GF-D8 (cell line): ENCODE data around the gene GPR87.

Experiments used
- DNase-seq: peaks from one replicate; lab custom pipeline; 2025; lab: John Stamatoyannopoulos, UW

Gene GPR87

DNA sequence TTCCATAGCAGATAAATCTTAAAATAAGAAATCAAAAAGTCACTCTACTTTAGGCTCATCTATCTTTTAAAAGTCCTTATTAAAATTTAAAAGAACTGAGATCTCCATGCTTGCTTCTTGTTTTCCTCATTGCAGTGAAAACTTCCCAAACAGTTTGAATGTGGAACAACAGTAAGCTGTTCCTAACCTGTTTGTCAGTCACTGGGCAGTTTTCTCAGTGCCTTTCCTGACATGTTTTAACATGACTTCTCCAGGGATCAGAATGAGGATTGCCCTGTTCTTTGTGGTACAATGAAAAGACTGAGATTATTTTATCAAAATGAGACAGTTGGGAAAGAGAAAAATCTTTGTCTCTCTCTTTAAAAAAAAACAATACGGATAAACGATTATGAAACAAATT, 774 bp downstream of the GPR87 start:
- no peak for DNase-seq

DNA sequence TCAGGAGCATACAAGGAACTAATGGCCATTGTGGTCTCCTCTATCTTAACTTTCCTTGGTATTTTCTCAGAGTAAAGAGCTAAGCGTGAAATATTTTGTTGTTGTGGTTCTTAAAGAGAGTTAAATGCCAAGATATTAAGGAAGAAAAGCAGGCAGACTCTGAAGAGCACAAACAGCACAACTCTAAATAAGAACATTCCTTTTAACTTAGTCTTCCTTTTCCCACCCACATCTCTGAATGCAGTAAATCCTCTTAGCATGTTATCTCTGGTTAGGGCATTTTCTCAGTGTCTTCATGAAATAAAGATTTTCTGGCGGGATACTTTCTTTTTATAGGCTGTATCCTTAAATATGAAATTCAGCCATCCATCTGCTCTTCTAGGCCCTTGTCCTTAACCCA, 1.5 kb downstream of the GPR87 start:
- DNase-seq: no peak

DNA sequence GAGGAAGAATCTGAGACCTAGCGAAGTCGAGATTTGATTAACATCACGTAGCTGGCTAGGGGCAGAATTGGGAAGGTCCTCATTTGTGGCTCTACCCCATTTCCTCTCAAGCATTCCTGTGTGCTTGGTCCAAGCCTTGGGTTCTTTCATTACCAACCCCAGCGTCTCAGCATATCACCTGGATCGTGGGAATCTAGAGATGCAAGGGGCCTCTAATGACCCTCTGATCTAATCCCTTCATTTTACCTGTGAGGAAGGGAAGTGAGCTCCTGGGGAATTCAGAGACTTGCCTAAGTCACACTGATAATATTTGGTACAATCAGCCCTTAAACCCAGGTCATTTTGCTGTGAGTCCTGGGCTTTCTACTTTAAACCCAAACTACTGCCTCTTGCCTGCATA, 2.0 kb downstream of the GPR87 start:
- no peak for DNase-seq

DNA sequence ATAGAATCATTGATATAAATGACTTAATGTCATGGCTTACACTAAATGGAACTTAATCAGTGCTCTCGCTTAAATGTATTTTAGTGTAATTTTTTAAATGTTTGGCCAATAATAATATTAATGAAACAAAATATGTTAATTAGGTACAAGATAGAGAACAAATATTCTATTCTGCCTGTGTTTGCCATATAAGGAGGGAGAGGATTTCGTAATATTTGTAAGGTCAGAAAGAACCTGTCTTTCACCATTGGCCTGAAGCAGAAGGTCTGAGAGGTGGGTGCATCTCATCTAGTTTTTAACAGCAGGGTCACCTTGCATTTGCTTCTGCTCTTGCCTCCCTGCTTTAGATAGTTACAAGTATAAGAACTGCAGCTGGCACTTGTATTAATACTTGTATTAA, 2.5 kb downstream of the GPR87 start:
- DNase-seq: no peak

DNA sequence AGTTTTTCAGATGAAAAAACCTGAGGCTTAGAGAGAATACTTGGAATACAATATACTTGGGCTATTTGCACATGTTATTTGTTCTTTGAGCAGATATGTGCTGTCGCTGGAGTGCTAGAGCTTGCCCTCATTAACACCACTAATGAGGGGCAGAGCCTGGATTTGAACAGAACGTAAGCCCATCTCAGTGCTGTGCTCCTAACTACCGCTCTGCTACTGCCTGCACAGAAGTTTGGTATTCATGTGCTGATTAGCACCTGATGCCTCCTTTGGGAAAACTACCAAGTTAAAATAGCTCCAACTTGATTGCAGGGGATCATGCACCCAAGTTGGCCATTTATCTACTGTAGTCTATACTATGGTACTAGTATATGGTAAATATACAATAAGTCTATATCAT, 3.6 kb downstream of the GPR87 start:
- DNase-seq: no peak

DNA sequence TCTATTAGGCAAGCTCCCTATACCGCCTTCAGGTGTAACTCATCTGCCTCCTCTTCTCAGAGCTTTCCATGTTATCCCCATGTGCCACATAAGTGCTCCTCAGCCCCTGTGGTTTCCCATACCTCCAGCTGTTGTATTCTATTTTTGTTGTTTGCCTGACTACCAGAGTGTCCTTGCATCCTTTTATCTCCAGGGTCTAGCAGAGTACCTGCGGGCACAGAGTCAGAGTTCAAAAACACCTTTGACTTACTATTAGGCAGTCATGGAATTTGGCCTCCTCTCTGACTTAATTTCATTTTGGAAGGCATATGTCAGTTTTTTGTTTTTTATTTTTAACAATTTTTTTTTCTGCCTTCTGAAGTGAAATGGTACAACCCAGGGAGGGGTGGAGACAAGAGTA, 7.1 kb downstream of the GPR87 start:
- no peak for DNase-seq

DNA sequence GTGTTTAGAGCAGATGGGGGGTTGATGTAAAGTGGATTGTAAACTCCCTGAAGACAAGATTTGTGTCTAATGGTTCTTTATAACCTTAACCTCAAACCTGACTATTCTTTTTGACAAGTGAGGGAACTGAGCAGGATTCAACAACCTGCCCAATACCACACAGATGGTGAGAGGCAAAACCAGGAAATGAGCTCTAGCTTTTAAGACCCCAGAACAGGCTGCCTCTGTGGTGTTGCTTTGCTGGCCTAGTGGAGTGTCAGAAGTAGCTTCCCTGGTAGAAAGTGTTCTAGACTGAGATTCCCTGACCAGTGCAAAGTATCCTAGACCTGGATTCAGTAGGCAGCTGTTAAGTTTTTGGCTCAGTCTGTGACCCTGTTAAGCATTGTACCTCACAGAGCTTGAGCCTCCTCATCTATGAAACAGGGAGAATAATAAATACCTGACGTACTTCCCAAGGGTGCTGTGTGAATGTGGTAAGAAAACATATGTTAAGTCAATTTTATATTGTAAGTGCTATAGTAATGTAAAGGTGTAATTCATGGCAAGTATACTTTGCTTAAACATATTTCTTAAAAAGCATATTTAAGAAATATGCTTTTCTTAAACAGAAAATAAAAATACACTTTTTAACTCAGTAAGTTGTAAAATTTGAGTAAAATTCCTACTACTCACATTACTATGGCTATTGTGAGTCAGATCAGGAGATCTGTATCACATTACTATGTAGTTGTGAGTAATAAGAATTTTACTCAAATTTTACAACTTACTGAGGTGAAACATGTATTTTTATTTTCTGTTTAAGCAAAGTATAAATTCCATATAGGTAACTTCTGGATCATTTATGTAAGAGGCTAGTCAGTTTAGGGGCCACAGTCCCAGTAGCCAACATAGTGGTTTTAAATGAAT, 8.8 kb downstream of the GPR87 start:
- no peak for DNase-seq

DNA sequence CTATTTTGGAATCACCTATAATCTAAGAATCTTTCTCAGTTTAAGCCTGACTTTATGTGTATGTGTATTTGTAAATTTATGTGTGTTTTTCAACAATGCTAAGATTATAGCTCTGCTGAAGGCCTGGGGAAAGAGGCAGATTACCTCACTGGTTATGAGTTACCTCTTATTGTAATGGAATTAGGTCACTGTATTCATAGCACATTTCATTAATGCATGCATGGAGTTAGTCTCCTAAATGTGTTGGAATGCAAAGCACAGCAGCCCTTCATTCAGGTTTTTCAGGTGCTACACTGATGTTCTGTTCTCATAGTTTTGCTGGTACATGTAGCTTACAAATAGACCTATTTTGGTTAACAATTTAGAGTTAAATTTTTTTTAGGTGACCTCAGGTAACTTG, 9.5 kb downstream of the GPR87 start:
- no peak for DNase-seq

DNA sequence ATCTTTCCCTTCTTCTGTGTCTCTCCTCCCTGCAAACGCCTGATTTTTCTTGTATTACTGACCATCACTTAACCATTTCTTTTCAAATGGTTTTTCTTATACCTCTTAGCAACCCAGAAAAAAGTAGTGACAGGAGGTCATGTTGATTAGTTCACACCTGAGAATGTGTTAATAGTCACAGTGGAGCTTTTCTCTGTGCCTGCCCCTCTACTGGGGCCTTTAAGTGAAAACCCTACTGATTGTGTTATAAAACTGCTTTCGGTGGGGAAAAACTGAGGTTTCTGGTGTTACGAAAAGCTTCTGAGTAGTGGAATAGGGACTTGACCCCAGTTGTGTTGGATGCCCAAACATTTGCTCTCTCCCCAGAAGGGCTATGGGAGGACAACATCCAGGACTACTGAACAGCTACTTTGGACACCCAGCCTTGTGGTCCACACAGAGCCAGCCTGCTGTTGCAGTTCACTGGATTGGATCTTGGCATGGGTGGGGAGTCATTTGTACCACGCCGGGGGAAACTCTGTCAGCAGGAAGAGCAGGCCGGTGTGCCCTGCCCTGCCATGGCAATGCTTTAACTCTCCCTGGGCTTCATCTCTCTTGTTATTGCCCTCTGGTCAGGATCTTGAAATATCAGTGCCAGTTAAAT, 10.3 kb downstream of the GPR87 start:
- DNase-seq: no peak

DNA sequence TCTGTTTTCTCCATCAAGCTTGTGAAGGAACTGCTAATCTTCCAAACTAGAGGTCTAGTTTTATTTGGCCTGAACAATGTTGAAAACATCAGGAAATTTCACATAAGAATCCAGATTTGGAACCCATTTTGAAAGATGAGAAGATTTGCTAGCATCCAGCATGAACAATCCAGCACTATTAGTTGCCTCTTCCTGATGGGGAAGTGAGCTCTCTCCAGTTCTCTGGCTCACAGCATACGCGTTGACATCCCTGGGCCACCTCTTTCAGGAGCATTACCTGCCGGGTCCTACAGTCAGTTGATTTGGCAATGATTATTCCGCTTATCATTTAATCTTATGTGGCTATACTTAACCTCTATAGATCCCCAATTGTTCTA, 10.9 kb downstream of the GPR87 start:
- DNase-seq: no peak

DNA sequence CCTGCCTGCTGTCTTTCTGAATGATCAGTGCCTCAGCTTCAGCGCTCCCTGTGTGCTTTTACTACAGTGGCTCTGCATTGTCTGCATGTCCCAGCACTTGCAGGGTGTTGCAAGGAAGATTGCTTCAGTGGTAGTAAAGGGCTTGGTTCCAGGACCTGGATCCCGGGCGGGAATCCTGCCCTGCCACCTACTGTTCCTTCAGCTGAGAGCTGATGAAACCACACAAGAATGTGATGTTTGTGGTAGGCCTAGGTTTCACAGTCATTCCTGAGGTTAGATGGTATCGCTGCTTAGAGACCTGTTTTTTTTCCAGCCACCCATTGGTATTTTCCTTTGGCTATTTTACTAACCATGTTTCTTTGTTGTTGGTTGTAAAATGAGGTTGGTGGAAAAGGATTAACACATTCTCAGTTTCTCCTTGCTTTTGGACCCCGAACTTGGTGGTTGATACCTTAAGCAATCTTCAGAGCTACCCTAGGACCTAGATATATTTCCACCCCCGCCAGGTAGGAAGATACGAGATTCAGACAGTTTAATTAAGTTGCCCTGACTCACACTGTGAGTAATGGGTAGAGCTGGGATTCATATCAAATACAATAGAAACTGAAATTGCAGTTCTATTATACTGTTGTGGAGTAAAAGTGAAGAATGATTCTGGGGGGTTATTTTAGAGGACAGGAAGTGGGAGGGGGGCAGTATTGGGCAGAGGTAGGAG, 11.4 kb downstream of the GPR87 start:
- DNase-seq: no peak

DNA sequence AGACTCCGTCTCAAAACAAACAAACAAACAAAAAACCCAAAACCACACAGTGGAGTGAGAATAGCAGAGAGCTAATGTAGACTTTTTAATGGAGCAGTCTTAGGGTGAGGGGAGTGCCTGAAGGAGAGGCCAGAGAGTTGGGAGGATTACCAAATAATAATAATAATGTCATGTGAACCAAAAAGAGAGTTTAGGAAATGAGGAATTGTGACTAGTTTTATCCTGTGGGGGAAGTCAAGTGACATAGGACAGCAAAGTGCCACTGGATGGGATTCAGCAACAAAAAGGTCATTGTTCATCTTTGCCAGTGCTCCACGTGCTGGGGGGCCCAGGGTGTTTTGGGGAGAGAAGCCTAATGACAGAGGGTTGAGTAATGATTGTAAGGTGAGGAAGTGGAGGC, 12.9 kb downstream of the GPR87 start:
- DNase-seq: no peak

DNA sequence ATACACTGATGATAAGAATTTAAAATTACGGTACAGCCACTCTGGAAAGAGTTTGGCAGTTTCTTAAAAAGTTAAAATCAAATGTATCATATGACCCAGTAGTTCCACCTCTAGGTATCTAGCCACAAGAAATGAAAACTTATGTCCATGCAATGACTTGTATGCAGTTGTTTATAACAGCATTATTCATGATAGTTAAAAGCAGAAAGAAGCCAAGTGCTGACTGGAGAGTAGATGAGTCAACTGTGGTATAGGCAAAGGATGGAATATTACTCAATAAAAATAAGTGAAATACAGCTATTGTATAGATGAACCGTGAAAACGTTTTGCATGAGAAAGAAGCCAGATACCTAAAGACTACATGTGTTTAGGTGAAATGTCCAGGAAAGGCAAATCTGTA, 14.8 kb downstream of the GPR87 start:
- DNase-seq: no peak

DNA sequence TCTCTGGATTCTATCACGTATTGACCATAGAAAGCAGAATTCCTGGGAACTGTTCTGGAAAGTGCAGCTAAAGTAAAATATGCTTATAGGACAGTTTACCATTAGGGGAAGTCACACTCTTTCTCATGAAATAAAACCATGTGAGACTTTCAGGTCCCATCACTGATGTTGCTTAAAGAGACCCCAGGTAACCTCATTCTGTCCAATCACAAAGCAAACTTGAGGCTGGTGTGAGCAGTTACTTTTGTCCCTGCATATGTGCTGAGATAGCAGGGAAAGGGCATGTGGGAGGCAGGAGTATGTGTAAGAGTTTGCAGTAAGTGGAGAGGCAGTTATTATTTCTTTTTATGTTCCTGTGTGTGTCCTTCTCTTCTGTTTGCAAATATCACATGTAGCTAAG, 16.1 kb downstream of the GPR87 start:
- no peak for DNase-seq

DNA sequence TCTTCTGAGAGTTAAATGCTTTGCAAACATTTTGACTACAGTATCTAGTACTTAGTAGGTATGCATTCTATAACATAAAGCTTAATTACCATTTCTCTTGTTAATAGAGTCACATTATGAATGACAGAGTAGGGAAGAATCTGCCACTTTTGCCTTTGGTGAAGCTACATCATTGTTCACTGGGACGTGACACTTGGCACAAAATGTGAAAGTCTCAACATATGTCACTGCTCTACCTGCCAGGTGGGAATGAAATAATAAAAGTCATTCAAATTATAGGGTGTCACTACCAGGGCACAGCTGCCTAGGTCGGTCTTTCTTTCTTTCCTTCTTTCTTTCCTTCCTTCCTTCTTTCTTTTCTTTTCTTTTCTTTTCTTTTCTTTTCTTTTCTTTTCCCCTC, 17.6 kb downstream of the GPR87 start:
- no peak for DNase-seq

DNA sequence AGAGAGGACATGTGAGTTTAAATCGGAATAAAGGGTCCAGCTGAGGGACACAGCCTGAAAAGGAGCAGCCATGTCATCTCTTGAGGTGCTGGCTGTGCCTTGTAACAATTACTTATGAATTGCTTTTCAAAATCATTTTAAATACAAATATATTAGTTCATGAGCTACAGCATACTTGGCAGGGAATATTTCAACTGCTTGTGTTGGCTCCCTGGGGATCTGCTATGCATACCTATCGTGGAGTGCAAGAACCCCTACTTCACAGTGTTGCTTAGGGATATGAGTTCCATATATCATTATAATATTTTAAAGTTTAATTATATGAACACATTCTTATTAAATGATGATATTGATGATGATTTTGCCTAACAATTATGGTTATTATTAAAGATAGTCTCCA, 19.2 kb downstream of the GPR87 start:
- no peak for DNase-seq

DNA sequence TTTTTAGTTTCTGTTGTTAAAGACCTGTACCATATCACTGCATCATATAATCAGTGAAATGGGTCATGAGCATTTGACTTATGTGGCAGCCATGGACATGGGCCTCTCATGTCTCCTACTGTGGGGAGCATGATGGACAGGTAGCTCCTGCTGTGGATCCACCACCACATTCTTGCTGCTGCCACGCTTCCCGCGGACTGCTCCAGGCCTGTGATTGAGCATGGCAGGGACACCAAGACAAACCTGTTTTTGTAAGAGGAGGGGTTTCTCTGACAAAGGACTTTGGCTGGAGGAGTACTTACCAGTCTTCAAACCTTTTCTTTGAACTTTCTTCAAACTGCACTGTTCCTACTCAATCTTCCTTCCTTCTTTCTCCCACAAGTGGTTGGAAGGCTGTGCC, 20.4 kb downstream of the GPR87 start:
- DNase-seq: no peak

DNA sequence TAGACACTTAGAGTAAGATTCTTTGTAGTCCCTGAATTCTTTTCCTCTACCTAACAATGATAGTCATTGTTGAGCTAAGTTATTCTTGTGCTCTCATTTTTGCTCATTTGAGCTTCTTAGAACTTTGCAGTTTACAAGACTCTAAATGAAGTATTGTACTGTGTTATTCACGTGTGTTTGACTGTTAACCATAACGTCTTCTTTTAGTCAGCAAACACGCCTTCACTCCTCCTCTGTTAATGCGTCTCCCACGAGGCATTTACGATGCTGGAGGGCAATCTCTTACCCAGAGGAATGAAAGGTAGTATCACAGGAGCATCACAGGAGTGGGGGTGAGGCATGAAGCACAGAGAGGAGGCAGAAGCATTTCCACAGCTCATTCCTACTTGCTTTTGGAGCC, 23.5 kb downstream of the GPR87 start:
- DNase-seq: no peak

DNA sequence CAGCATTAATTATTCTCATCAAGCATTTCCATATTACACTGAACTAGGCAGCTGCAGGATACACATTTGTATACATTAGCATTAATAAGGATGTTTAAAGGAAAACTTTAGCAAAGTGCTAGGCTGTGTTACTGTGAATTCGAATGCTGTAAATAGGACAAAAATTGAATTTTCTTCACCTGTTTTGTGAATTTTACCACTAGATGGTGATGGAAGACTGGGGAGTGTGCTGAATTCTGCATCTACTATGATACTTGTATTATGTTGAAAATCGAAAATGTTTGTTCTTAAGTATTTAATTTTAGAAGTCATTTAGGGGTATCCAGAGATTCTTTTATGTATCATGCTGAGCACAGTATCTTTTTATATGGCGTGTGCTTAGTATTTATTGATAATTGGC, 25.9 kb downstream of the GPR87 start:
- DNase-seq: no peak

DNA sequence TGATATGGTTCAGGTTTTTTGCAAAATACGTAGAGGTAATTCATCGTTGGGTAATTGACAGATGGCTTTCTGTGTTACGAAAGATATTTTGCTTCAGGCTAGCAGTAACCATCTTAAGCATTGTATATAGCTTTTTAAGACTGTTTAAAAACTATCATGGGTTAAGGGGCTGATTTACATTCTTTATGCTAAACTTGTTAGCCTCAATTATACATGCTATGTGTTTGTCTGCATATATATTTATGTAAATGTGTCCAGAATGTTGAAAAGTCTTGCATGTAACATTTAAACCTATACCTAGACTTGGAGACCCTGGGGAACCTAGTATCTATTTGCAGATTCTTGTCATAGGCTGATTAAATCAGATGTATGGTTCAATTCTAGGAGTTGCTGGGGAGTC, 27.2 kb downstream of the GPR87 start:
- DNase-seq: no peak

DNA sequence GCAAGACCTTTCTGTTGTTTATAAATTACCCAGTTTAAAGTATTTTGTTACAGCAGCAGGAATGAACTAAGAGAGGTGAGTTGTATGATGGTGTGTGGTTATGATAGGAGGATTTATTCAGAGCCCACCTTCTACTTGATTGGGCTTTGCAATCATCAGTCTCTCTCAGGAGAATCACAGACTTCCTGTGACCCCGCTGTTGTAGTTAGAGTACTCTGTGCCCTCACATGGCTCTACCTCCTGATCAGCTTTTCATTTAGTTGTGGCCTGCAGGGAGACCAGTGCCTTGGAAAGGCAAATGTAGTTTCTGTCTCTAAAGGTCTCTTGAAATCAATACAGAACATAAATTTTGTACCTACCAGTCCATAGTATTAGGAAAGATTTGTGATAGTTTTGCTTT, 30.7 kb downstream of the GPR87 start:
- DNase-seq: no peak

DNA sequence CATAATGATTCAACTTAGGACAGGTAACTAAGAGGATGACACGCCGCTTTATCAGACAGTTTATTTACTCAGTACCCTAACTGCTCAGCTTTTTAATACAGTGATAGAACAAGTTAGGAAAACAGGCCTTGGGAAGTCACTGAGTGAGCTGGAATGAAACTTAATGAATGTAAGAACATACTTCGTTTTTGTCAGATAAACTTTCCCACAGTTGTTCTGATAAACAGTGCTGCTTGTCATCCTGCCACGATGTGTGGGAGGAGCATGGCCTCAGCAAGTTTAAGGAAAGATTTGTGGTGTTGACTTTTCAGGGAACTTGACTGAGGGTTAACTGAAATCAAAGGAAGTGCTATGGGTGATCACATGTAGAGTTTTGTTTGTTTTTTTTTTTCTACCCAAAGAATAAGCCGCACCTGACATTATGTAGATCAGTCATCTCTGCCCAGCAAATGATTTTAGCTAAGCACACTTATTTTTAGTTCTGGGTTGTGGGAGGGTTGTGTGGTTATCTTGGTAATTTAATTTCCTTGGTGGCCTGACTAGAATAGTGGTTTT, 32.6 kb downstream of the GPR87 start:
- no peak for DNase-seq

DNA sequence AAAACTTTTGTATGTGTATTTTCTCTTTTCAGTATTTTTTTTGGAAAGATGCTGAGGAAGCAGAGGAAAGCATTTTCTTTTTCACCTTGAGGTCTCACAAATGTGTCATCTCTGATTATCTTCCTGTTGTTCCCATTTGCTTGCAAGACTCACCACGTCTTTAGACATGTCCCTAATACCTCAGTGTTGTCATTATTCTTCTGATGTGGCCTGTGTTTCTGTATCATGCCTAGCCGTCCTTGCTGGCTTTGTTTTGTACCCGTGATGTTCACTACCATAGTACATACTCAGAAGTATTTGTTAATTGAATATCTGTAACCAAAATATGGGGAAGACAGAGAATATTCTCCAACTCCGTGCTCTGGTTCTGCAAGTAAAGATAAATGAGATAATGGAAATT, 33.2 kb downstream of the GPR87 start:
- no peak for DNase-seq
